RKO (cell line): ENCODE measurements around the gene CHRDL2.
A peak's percentile ranks its signal among the peaks of the same experiment; 100 is the strongest.

Source experiments
- DNase-seq: peaks from one replicate; pipeline ENCODE4 v3.0.0-alpha.2; 2016; ENCODE audit warnings: low spot score

The CHRDL2 gene

DNA sequence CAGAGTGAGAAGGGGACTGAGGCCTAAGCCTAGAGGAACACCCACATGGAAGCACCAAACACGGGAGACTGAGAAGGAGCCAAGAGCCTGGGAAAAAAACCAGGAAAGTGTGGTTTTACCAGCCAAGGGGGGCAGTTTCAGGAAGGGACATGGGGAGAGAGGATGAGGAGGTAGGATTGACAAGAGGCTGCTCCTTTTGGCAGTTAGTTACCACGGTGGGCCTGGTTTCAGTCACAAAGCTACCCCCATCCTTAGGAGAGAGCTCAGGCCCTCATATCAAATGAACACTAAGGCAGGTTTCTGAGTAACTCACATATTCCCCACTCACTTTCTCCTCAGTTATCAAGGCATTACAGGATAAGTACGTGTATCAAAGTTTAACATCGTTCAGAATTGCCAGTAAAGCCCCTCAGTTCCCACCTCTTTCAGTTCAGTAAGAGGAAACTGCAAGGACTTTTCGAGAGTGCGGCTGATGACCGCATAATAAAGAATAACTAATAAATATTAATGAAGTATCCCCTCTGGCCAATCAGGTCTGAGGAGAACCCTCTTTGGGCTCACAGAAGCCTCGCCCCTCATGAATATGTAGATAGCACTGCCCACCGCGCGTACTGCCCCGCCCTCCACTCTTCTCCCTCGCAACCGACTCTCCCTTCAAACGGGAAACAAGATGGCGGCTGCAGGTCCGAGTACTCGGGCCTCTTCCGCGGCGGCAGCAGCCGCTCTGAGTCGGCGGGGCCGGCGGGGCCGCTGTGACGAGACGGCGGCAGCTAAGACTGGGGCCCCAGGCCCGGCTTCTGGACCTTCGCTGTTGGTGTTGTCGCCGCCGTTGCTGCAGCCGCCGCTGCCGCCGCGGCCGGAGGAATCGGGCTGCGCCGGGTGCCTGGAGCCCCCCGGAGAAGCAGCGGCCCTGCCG lies 17.2 kb upstream of the CHRDL2 start, which contains the start of gene RNF169:
TSS of gene RNF169 (plus strand) at position 639 of the 916 bp plus-strand sequence. CDS start at position 671, 32 bp downstream.
- peak; percentile 98 for DNase-seq

- no peak for DNase-seq
Observed at GRCh38 chr11:74746868-74747267, 15.6 kb upstream of the CHRDL2 start.

GRCh38 chr11:74744277-74744676 lies 13.1 kb upstream of the CHRDL2 start:
- no peak for DNase-seq

GRCh38 chr11:74743640-74744039 lies 12.4 kb upstream of the CHRDL2 start:
- no peak for DNase-seq

GRCh38 chr11:74742070-74742469 lies 10.8 kb upstream of the CHRDL2 start:
- DNase-seq = no peak

- DNase-seq = peak; percentile 75
Observed at GRCh38 chr11:74739546-74740270, 8.5 kb upstream of the CHRDL2 start.

GRCh38 chr11:74736031-74736430 lies 4.8 kb upstream of the CHRDL2 start:
- DNase-seq = no peak

DNA sequence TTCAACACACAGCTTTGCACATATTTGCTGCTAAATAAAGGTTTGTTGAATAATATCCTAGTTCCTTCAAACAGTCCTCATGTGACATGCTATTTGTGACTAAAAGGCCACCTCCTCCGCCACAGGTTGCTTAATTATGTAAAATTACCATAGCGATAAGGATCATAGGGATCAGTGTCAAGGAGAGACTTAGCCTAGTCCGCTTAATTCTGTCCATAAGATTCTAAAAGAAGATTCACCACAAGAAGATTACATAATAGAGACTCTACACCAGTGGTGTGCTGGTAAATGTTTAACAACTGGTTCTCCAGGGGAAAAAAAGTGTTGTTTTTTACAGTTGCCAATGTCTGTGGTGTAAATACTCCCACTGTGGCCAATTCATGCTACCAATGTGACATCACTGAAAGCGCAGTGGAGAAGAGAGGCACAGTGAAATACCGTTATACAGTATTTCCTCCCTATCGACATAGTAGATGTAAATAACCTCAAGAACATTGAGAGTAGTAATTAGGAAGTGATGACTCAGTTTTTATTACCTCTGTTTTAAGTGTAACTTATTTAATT lies 4.2 kb upstream of the CHRDL2 start:
- no peak for DNase-seq

GRCh38 chr11:74734559-74734925 lies 3.3 kb upstream of the CHRDL2 start:
- DNase-seq = no peak

- no peak for DNase-seq
Observed at GRCh38 chr11:74730571-74731260, 510 bp downstream of the CHRDL2 start.

- DNase-seq = no peak
Observed at GRCh38 chr11:74729397-74729796, 1.8 kb downstream of the CHRDL2 start.

GRCh38 chr11:74726547-74727182 lies 4.6 kb downstream of the CHRDL2 start:
- DNase-seq = peak; percentile 76

- DNase-seq = no peak
Observed at GRCh38 chr11:74725701-74726100, 5.5 kb downstream of the CHRDL2 start.

DNA sequence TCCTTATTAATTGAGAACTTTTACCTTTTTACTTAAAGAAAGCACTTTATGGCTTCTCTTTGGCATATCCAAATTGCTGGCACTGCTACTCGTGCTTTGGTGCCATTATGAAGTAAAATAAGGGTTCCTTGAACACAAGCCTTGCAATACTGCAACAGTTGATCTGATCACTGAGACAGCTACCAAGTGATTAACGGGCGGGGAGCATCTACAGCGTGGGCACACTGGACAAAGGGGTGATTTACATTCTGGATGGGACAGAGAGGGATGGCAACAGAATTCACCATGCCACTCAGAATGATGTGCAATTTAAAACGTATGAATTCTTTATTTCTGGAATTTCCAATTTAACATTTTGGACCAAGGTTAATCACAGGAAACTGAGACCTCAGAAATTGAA lies 7.7 kb downstream of the CHRDL2 start:
- no peak for DNase-seq

DNA sequence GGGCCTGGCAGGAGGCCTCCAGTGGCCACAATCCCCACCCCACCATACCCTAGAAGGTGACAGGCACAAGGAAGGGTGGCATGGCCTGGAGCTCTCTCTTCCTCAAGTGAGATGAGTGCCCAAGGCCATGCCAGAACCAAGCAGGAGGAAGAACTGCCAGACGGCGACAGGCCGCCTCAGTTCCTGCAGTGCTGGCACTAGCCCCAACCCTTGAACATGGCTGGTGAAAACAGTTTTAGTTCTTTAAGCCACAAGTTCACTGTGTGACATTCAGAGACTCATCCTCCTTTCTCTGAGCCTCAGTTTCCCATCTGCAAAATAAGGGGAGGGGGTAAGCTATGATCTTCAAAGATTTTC lies 9.8 kb downstream of the CHRDL2 start:
- no peak for DNase-seq

DNA sequence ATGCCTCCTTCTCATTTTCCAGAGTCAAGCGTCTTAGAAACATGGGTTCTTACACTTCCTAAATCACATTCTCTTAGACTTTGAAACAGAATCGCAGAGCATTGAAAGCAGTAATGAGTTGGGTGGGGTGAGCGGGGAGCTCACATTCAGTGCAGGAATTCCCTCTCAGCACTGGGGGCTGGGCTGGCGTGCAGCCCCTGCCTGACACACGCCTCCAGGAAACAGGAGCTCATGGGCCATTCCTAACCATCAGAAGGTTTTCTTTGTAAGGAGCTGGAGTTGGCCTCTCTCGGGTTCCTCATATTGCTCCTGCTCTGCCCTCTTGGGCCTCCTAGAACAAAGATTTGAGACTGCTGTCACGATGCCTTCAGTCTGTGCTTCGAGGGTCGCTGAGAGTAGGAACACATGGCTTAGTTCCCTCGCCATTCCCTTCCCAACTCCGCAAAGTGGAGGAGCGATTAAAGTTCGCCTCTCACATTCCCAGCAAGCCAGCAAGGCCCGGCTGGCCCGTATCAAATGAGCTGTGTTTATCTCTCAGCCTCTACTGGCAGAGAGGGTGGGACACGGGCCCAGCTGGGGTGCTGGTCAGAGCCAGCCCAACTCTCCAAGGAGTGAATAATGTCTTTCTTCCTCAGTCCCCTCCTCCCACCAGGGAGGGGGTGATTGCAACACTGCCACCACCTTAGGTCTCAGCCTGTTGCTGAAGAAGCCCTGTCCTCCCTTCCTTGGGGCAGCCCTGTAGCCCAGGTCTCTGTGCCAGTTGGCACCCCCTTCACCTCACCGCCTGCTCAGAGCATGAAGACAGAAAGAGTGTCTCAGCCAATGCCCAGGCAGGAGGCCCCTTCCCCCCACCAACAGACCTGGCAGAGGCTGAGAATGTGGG lies 10.4 kb downstream of the CHRDL2 start:
- DNase-seq = no peak

- no peak for DNase-seq
Observed at GRCh38 chr11:74719011-74719410, 12.2 kb downstream of the CHRDL2 start.

DNA sequence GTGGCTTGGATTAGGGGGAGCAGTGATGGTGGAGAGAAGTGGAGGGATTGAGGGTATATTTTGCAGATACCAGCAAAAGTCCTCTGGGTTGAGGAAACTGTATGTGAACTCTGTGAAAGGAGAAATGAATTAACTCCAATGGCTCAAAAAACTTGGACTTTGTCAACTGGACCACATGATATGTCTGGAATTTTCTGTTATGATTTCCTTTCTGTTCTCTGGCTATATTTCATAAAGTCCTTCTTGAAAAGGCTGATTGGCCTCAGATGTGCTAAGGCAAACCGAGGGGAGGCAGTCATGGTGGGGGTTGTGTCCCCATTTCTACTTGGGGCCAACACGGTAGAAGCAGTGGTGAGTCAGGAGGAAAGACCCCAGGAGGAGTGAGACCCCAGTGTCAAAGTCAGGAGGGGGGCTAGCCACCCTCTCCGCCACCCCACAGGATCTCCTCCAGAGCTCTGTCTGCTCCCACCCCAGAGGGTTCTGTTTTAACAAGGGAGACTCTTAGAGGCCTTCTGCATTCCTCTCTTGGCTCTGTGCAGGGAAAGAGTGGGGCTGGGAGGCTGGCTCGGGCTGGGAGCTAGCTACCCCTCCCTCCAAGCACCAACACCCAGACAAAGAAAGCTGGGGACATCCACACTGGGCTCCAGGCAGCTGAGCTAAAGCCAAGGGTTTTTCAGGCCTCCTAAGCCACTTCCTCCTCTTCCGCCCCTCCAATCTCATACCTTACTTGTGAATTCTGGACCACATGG lies 13.8 kb downstream of the CHRDL2 start:
- DNase-seq = no peak

- DNase-seq = no peak
Observed at GRCh38 chr11:74714904-74715303, 16.3 kb downstream of the CHRDL2 start.

- no peak for DNase-seq
Observed at GRCh38 chr11:74713686-74714085, 17.5 kb downstream of the CHRDL2 start.
